ENCODE data around the gene NFYC.

- TF ChIP-seq CTCF (IDR thresholded peaks at IDR 0.05) (no peak), POLR2A (IDR thresholded peaks at IDR 0.05) (no peak)
These were observed 51.0 kb downstream of the NFYC start for GRCh38 chr1:40742363-40743061.
